Esophagus squamous epithelium (tissue), 4 donors: ENCODE measurements around the gene AIP.

Experiments
- POLR2A ChIP-seq, 4 donors: fragments of 450-650 bp; IDR thresholded peaks; one replicate each; pipeline ENCODE4 v1.6.1; 2017; ENCODE audit warnings: antibody characterized with exemption in 4 of 4, mild to moderate bottlenecking in 4 of 4, moderate library complexity in 3 of 4
- TF ChIP-seq, protein P1 (sequence below), 6 experiments: fragments of 450-650 bp in 4 of 6; fragments of 200-600 bp in 2 of 6; sonication (generic) in 2 of 6; IDR thresholded peaks; one replicate each; pipeline ENCODE4 v1.5.1; 2016 to 2019; ENCODE audit warnings: antibody characterized with exemption in 6 of 6, mild to moderate bottlenecking in 4 of 6, moderate library complexity in 4 of 6

DNA sequence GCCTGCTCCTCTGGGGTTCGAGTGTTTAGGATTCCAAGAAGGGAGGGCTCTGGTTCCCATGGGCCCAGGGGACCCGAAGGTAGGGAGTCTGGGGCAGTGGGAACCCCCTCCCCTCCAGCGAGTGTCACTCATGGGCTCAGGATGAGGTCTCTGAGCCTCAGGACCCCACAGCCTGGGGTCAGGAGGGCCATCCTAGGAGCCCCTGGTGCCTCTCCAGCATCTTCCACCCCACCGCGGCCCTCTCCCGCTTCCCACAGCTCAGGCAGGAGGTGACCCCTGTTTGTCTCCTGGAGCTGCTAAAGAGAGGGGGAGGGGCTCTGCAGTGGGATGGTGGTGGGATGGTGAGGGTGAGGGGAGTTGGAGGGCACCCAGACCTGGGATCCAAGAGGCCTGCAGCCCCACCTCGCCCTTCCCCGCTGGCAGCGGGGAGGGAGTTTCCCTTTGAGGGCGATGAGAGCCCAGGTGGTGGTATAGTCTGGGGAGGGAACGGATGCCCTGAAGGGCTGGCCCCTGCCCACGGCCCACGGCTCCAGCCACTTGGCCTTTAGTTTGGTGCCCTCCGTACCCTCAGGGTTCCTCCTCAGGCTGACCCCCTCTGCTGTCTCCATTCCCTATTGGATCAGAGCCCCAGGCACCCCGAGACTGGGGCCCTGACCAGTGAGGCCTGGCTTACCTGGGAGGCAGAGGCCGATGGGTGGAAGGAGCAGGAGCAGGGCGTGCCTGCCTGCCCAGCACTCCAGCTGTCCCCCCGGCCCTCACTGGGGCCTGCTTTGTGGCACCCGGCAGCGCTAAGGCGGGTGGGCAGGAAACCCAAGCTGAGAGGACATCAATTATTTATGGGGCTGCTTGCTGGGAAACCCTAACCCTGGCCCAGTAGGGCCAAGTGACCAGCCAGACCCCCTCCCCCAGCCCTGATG, 28.8 kb upstream of the AIP start:
- no peak for TF ChIP-seq POLR2A (IDR thresholded peaks at IDR 0.05)
- TF ChIP-seq, protein P1, sequence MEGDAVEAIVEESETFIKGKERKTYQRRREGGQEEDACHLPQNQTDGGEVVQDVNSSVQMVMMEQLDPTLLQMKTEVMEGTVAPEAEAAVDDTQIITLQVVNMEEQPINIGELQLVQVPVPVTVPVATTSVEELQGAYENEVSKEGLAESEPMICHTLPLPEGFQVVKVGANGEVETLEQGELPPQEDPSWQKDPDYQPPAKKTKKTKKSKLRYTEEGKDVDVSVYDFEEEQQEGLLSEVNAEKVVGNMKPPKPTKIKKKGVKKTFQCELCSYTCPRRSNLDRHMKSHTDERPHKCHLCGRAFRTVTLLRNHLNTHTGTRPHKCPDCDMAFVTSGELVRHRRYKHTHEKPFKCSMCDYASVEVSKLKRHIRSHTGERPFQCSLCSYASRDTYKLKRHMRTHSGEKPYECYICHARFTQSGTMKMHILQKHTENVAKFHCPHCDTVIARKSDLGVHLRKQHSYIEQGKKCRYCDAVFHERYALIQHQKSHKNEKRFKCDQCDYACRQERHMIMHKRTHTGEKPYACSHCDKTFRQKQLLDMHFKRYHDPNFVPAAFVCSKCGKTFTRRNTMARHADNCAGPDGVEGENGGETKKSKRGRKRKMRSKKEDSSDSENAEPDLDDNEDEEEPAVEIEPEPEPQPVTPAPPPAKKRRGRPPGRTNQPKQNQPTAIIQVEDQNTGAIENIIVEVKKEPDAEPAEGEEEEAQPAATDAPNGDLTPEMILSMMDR (IDR thresholded peaks at IDR 0.05) = no peak
